Suprapubic skin (tissue), 3 donors: ENCODE data around the gene MEF2C.

Experiments
- CTCF ChIP-seq, 2 donors: fragments of 200-600 bp in 1 of 2; fragments of 450-650 bp in 1 of 2; sonication (generic) in 1 of 2; IDR thresholded peaks; one replicate each; pipeline ENCODE4 v1.5.1; 2016 to 2019; ENCODE audit warnings: antibody characterized with exemption in 2 of 2, mild to moderate bottlenecking in 1 of 2, moderate library complexity in 1 of 2
- EP300 ChIP-seq: sonication (generic); formaldehyde crosslinking; IDR thresholded peaks from one replicate; pipeline ENCODE4 v1.6.1; 2017; ENCODE audit warnings: antibody characterized with exemption
- POLR2A ChIP-seq, 2 donors: fragments of 450-650 bp; IDR thresholded peaks; one replicate each; pipeline ENCODE4 v1.6.1; 2017; ENCODE audit warnings: antibody characterized with exemption in 2 of 2, mild to moderate bottlenecking in 2 of 2, moderate library complexity in 2 of 2

GRCh38 chr5:88770276-88771257 lies 112.4 kb downstream of the MEF2C start:
- TF ChIP-seq CTCF (IDR thresholded peaks at IDR 0.05) (no peak), POLR2A (IDR thresholded peaks at IDR 0.05) (no peak), EP300 (no peak)
